GM19328 (cell line): ENCODE measurements around the gene TIMM44.
"Not testable (repeated sequence)": the region's sequence is repeated elsewhere in the genome, so short reads cannot be mapped to it uniquely, and the experiment has no call there.

Experiments used
- ATAC-seq: cut with Tn5 transposase; IDR thresholded peaks from one replicate; pipeline ENCODE4 v1.9.1; 2021; ENCODE audit warnings: mild to moderate bottlenecking, moderate library complexity; ENCODE audit not compliant: unreplicated experiment

The TIMM44 gene

DNA sequence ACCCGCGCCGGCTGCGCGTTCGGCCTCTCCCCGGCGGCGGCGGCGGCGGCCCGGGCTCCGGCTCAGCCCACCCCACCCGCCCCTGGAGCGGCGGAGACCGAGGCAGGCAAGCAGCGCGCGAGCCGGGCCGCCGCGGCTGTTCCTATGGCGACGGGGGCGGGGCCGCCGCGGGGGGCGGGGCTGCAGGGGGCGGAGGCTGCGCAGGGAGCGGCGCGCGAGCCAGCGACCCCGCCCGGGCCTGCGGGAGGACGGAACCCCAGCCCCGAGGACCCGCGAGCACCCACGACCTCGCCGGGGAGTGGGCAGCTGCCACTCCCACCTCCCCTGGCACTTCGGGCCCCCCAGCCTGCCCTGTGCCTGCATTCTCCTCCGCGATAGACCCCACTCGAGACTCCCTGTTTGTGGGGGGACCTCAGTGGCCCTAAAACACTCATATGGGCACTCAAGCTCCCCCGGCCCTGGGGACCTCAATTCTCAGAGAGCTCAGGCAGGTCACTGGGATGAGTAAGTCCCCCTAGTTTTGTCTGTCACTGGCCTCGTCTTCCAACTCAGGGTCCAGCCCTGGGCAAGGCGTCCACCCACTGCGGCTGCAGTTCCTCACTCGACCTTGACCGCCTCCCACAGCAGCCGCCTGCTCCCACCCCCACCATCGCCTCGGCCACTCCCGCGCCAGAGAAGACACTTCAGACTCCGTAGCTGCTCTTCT lies 17.3 kb downstream of the TIMM44 start, which contains the start of gene CTXN1:
Gene CTXN1, minus strand, starts transcription at position 115 of the 706 bp plus-strand sequence. CDS start 597 bp downstream, outside the sequence.
- ATAC-seq, result no peak

DNA sequence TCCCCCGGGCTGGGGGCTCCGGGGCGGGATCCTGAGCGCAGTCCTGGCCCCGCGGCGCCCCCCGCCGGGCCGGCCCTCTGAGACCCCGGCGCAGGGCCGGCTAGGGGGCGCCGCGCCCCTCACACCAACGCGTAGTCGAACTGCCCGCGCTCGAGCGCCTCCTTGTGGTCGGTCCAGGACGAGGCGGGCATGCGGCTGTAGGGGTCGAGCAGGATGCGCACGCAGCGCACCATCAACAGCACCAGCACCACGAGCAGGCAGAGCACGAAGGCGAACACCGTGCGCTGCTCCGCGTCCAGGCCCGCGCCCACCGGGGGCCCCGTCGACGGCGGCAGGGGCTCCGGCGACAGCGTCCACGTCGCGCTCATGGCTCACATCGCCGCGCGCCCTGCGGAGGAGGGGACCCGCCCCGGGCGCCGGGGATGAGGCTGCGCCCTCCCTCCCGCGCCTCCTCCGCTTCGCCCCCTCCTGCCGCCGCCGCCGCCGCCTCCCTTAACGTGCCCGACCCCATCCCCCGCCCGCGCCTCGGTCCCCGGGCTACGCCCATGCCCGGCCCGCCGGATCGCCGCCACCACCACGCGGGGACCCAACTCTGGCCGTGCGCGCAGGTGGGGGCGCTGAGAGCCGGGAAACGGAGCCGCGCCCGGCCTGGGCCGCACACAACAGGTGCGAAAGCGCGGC lies 18.2 kb downstream of the TIMM44 start:
- ATAC-seq, result no peak

GRCh38 chr19:7924651-7925170 lies 18.8 kb downstream of the TIMM44 start:
- no peak for ATAC-seq

DNA sequence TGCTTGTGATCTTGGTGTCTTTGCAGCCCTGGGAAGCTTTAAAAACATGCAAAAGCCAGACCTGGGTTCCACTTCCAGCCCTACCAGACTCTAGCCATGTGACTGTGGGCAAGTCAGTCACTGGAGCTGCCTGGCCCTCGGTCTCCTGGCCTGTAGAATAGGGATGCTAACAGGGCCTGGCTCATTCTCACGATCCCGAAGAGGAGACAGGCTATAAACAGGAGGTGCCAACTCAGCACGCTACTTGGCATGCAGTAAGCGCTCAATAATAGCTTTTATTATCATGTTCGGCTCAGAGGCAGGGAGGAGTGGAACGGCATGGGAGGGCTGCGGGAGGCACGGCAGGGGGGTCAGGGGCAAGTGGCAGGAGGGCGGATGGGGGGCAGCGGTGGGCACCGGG lies 19.2 kb downstream of the TIMM44 start:
- no peak for ATAC-seq

GRCh38 chr19:7923295-7924191 lies 19.9 kb downstream of the TIMM44 start:
- ATAC-seq, result no peak

GRCh38 chr19:7922836-7923195 lies 20.6 kb downstream of the TIMM44 start:
- ATAC-seq, result no peak

GRCh38 chr19:7921967-7922835 lies 21.3 kb downstream of the TIMM44 start:
- ATAC-seq, result no peak

DNA sequence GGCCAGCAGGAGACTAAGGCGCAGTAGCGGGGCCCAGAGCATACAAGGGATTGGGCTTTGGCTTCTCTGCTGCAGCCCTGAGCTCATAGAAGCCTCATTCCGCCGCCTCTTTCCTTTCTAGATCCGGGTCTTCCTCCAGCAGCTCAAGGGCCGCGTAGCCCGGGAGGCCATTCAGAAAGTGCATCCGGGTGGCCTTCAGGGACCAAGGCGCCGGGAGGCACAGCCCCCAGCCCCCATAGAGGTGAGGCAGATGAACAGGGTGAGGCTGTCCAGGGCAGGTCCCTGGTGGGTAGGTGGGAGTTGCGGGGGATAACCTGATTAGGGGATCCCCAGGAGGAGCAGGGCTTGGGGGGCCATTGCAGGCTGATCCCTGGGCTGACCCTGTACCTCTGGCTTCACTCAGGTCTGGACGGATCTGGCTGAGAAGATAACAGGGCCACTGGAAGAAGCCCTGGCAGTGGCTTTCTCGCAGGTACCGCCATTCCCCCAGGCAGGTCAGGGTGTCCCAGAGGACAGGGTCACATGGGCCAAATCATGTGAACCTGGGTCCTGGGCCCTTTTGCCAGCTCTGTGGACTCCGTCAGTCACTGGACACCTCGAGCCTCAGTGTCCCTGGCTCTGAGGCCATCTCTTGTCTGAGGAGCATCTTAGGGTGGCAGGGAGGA lies 22.0 kb downstream of the TIMM44 start:
- no peak for ATAC-seq

DNA sequence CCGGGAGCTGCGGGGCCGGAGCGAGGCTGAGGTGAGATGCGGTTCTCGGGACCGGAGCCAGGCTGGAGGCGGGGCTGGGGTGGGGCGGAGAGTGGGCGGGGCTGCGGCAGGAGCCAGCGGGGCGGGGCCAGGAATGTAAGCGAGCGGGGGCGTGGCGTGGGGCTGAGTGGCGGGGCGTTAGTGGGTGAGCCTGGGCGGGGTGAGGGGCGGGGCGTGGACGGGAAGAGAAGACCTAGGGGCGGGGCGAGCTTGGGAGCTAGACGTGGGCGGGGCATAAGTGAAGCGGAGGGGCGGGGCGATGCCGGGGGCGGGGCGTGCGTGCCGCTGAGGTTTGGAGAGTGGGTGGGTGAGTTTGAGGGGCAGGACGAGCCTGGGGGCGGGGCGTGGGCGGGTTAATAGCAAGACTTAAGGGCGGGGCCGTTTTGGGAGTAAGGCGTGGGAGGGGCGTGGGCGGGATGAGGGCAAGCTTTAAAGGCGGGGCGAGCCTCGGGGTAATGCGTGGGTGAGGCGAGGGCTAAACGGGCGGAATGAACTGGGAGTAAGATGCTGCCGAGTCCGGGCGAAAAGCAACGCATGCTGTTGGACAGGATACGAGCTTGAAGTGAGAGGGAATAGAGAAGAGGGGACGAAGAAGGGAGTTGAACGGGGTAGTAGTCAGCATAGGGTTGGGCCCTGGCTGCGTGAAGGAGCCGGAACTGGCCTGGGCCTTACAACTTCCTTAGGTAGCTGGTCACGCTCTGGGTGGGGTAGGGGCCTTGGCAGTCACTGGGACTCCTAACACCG lies 22.8 kb downstream of the TIMM44 start:
- ATAC-seq, result peak; percentile 45

- peak; percentile 51 for ATAC-seq
These were observed 23.6 kb downstream of the TIMM44 start, which contains the start of gene SNAPC2 for GRCh38 chr19:7919610-7920518. SNAPC2 (plus strand) TSS chr19:7920338; CDS start chr19:7920367, 29 bp downstream.

GRCh38 chr19:7918615-7919421 lies 24.6 kb downstream of the TIMM44 start:
- ATAC-seq, result no peak

DNA sequence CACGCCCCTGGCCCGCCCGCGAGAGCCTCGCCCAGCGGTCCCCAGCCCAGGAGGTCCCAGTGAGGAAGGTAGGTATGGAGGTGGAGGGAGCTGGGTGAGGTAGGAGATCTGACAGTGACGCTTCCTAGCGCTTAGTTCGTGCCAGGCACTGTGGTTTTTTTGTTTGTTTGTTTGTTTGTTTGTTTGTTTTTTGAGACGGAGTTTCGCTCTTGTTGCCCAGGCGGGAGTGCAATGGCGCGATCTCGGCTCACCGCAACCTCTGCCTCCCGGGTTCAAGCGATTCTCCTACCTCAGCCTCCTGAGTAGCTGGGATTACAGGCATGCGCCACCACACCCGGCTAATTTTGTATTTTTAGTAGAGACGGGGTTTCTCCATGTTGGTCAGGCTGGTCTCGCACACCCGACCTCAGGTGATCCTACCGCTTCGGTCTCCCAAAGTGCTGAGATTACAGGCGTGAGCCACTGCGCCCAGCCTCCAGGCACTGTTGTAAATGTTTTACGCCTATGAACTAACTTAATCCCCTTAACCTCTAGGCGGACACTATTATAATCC lies 25.3 kb downstream of the TIMM44 start:
- not testable (repeated sequence) for ATAC-seq

GRCh38 chr19:7917267-7918061 lies 26.0 kb downstream of the TIMM44 start:
- ATAC-seq, result no peak

DNA sequence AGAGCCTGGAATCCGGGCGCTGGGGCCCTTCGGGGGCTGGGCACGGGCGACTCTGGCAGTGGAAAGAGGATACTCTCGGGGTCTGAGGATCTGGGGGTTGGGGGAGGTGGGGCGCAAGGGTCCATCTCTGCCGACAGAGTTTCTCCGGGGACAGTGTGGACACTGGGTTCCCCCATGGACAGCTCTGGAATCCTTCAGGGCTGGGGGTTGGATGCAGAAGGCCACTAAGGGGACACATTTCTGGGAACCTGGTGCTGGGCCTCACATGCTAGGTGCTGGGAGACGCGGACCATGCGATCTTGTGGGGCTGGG lies 26.6 kb downstream of the TIMM44 start:
- ATAC-seq, result no peak

- ATAC-seq, result no peak
These were observed 27.1 kb downstream of the TIMM44 start for GRCh38 chr19:7916103-7916954.
